Left lobe of liver (tissue), 2 donors: Measurements from ENCODE around the gene SLC17A5. TPM values are rescaled to one million over a fixed set of nuclear protein-coding genes. Genes with fewer than 3 reads are reported as not detected.

Experiments used
- ATAC-seq: fragments of 200-7000 bp; cut with Tn5 transposase; one replicate; pipeline ENCODE4 v1.9.1; 2020; ENCODE audit warnings: mild to moderate bottlenecking, moderate library complexity
- DNase-seq: peaks from one replicate; pipeline ENCODE4 v3.0.0-alpha.2; 2020; ENCODE audit warnings: low spot score
- total RNA-seq: library from RNA; stranded (reverse); gene quantifications from one replicate; pipeline ENCODE4 v1.2.1, GENCODE V29; 2021
- donor health status: DM: no; HTN: no; CAD: no; lungs with moderate emphysema.
- donor health status: DM: no; HTN: yes; CAD: no.

The SLC17A5 gene
- total RNA-seq, 1 donor from 2014 or later, result 10.0 TPM

GRCh38 chr6:73667798-73668197 is 14.0 kb upstream of the SLC17A5 start:
- no peak for ATAC-seq
- DNase-seq, result no peak

- no peak for DNase-seq
- no peak for ATAC-seq
Measured at GRCh38 chr6:73666393-73666792, 12.6 kb upstream of the SLC17A5 start.

GRCh38 chr6:73665686-73666319 is 12.0 kb upstream of the SLC17A5 start:
- DNase-seq (no peak), ATAC-seq (no peak)

GRCh38 chr6:73664701-73665100 is 10.9 kb upstream of the SLC17A5 start:
- DNase-seq, result no peak
- ATAC-seq, result no peak

GRCh38 chr6:73657201-73657600 is 3.4 kb upstream of the SLC17A5 start:
- DNase-seq (no peak), ATAC-seq (no peak)

- ATAC-seq (no peak), DNase-seq (no peak)
Measured at GRCh38 chr6:73656531-73657145, 2.8 kb upstream of the SLC17A5 start.

- no peak for ATAC-seq
- DNase-seq, result no peak
Measured at GRCh38 chr6:73655341-73655917, 1.6 kb upstream of the SLC17A5 start.

GRCh38 chr6:73652637-73653570 is 888 bp downstream of the SLC17A5 start:
- ATAC-seq (peak; percentile 59), DNase-seq (peak; percentile 75)

GRCh38 chr6:73649783-73650182 is 4.0 kb downstream of the SLC17A5 start:
- DNase-seq (no peak), ATAC-seq (no peak)

GRCh38 chr6:73648166-73648565 is 5.6 kb downstream of the SLC17A5 start:
- DNase-seq (no peak), ATAC-seq (no peak)

- ATAC-seq (no peak), DNase-seq (no peak)
Measured at GRCh38 chr6:73644941-73645591, 8.7 kb downstream of the SLC17A5 start.

GRCh38 chr6:73644030-73644429 is 9.8 kb downstream of the SLC17A5 start:
- ATAC-seq, result no peak
- no peak for DNase-seq

- DNase-seq (no peak), ATAC-seq (no peak)
Measured at GRCh38 chr6:73642530-73642929, 11.3 kb downstream of the SLC17A5 start.

- no peak for DNase-seq
- ATAC-seq, result no peak
Measured at GRCh38 chr6:73640179-73640750, 13.5 kb downstream of the SLC17A5 start.

- no peak for ATAC-seq
Measured at GRCh38 chr6:73639040-73639439, 14.8 kb downstream of the SLC17A5 start.

GRCh38 chr6:73637404-73637803 is 16.4 kb downstream of the SLC17A5 start:
- no peak for ATAC-seq
- no peak for DNase-seq

More at GRCh38 chr6:73639040-73639439, 14.8 kb downstream of the SLC17A5 start:
- DNase-seq, result no peak

GRCh38 chr6:73636048-73636447 is 17.7 kb downstream of the SLC17A5 start:
- DNase-seq (no peak), ATAC-seq (no peak)

GRCh38 chr6:73632346-73632745 is 21.4 kb downstream of the SLC17A5 start:
- DNase-seq (no peak), ATAC-seq (no peak)

GRCh38 chr6:73631849-73632248 is 21.9 kb downstream of the SLC17A5 start:
- no peak for ATAC-seq

GRCh38 chr6:73630401-73630800 is 23.4 kb downstream of the SLC17A5 start:
- no peak for ATAC-seq

More at GRCh38 chr6:73631849-73632248, 21.9 kb downstream of the SLC17A5 start:
- no peak for DNase-seq

More at GRCh38 chr6:73630401-73630800, 23.4 kb downstream of the SLC17A5 start:
- DNase-seq, result no peak
